Vagina (tissue), 2 donors: ENCODE data around the gene HOXA6.

ENCODE experiments used
- CTCF ChIP-seq, 3 experiments: fragments of 450-650 bp in 2 of 3; fragments of 200-600 bp in 1 of 3; sonication (generic) in 1 of 3; IDR thresholded peaks; one replicate each; pipeline ENCODE4 v1.5.1; 2017 to 2019; ENCODE audit warnings: antibody characterized with exemption in 3 of 3, mild to moderate bottlenecking in 2 of 3, moderate library complexity in 2 of 3
- POLR2A ChIP-seq, 2 donors: fragments of 450-650 bp; IDR thresholded peaks; one replicate each; pipeline ENCODE4 v1.6.1; 2017; ENCODE audit warnings: antibody characterized with exemption in 2 of 2, mild to moderate bottlenecking in 2 of 2, moderate library complexity in 2 of 2
- POLR2AphosphoS5 ChIP-seq, 2 donors: sonication (generic); formaldehyde crosslinking; IDR thresholded peaks; one replicate each; pipeline ENCODE4 v1.9.0; 2017; ENCODE audit warnings: antibody characterized with exemption in 2 of 2, mild to moderate bottlenecking in 2 of 2, low read depth in 1 of 2; ENCODE audit not compliant: insufficient read depth in 1 of 2

- TF ChIP-seq CTCF (IDR thresholded peaks at IDR 0.05) (no peak), POLR2A (IDR thresholded peaks at IDR 0.05) (no peak), POLR2AphosphoS5 (IDR thresholded peaks at IDR 0.05; ENCODE audit: insufficient read depth in 1 of 2, low read depth in 1 of 2) (no peak)
Observed at GRCh38 chr7:27182285-27182841, 34.8 kb upstream of the HOXA6 start.
